ENCODE results near the gene GRIN3B.

DNA sequence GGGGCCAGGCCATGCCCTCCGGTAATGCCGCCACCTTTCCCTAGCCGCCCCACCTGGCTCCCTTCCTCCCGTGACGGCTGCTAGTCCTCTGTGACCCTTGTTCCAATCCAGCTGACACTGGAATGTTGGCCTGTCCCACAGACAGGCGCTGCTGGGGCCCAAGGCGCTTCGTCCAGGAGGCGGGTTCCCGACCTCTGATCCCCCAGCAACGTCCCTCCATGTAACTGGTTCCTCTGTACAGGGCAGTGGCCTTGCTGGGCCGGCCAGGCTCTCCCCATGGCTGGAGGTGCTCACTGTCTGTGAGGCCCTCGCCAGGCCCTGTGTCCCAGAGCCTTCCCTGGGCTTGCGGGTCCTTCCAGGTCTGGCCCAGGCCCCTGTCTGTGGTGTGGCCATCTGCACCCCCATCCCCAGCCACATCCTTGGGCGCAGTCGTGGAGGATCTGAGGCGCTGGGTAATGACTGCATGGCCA, 6.8 kb upstream of the GRIN3B start:
- no peak for TF ChIP-seq ZNF391 (tag by site-specific recombination; IDR thresholded peaks at IDR 0.05; ENCODE audit: borderline replicate concordance, low read depth)
- no peak for TF ChIP-seq ZNF549 (tag by site-specific recombination; IDR thresholded peaks at IDR 0.05)
- TF ChIP-seq CTCF (tag by site-specific recombination; IDR thresholded peaks at IDR 0.05): no peak
- TF ChIP-seq ZNF48 (tag by site-specific recombination; IDR thresholded peaks at IDR 0.05): no peak
- TF ChIP-seq ZNF76 (tag by site-specific recombination; IDR thresholded peaks at IDR 0.05; ENCODE audit: borderline replicate concordance, low read depth): no peak
- no peak for TF ChIP-seq ZNF169 (tag by site-specific recombination; IDR thresholded peaks at IDR 0.05)
- no peak for TF ChIP-seq ZNF266 (tag by site-specific recombination; IDR thresholded peaks at IDR 0.05; ENCODE audit: low read depth)
